DOHH2 (cell line): ENCODE data around the gene ZBTB48.

Experiments used
- H3F3A ChIP-seq: fragments of 200-600 bp; sonication (generic), shearing (Covaris generic); 2 replicates; pipeline ENCODE4 v1.6.0; 2016; ENCODE audit warnings: antibody characterized with exemption, mild to moderate bottlenecking; ENCODE audit not compliant: control insufficient read depth, insufficient read depth
- H3K27ac ChIP-seq: fragments of 200-600 bp; sonication (generic); 2 replicates; pipeline ENCODE4 v1.5.1; 2014; ENCODE audit warnings: low read depth, mild to moderate bottlenecking, low read length, moderate library complexity
- H3K27me3 ChIP-seq: fragments of 200-600 bp; sonication (generic); 2 replicates; pipeline ENCODE4 v1.6.1; 2014; ENCODE audit warnings: mild to moderate bottlenecking, low read length, mixed read lengths; ENCODE audit not compliant: control insufficient read depth
- H3K36me3 ChIP-seq: fragments of 200-600 bp; sonication (generic); 2 replicates; pipeline ENCODE4 v1.6.1; 2014; ENCODE audit warnings: mild to moderate bottlenecking, low read length, moderate library complexity, mixed read lengths; ENCODE audit not compliant: control insufficient read depth
- H3K4me1 ChIP-seq: fragments of 200-600 bp; sonication (generic); 2 replicates; pipeline ENCODE4 v1.6.1; 2014; ENCODE audit warnings: mild to moderate bottlenecking, low read length, mixed read lengths; ENCODE audit not compliant: control insufficient read depth
- H3K4me2 ChIP-seq: fragments of 200-600 bp; sonication (generic); 2 replicates; pipeline ENCODE4 v1.6.0; 2014; ENCODE audit warnings: mild to moderate bottlenecking, low read length, moderate library complexity
- H3K4me3 ChIP-seq: fragments of 200-600 bp; sonication (generic); 2 replicates; pipeline ENCODE4 v1.5.1; 2014; ENCODE audit warnings: mild to moderate bottlenecking, low read length, mixed read lengths
- H3K79me2 ChIP-seq: fragments of 200-600 bp; sonication (generic); 2 replicates; pipeline ENCODE4 v1.6.1; 2014; ENCODE audit warnings: mild to moderate bottlenecking, low read length, mixed read lengths; ENCODE audit not compliant: control insufficient read depth
- H3K9me2 ChIP-seq: fragments of 200-600 bp; sonication (generic); replicated peaks from 2 replicates; pipeline ENCODE4 v1.6.1; 2014; ENCODE audit warnings: mild to moderate bottlenecking, low read length, mixed read lengths; ENCODE audit not compliant: control insufficient read depth
- H3K9me3 ChIP-seq: fragments of 200-600 bp; sonication (generic); 2 replicates; pipeline ENCODE4 v1.6.1; 2014; ENCODE audit warnings: antibody characterized with exemption, low read length, mixed read lengths; ENCODE audit not compliant: control insufficient read depth, insufficient read depth
- H4K20me1 ChIP-seq: fragments of 200-600 bp; sonication (generic); 2 replicates; pipeline ENCODE4 v1.6.0; 2014; ENCODE audit warnings: low read depth, mild to moderate bottlenecking, antibody characterized with exemption, low read length, moderate library complexity; ENCODE audit not compliant: control insufficient read depth, insufficient read depth
- EZH2phosphoT487 ChIP-seq: fragments of 200-600 bp; sonication (generic); IDR thresholded peaks from 2 replicates; pipeline ENCODE4 v1.6.1; 2017; ENCODE audit warnings: borderline replicate concordance, mild to moderate bottlenecking, antibody characterized with exemption, low read length, moderate library complexity, mixed read lengths
- TF ChIP-seq, protein P1 (sequence below): fragments of 200-600 bp; sonication (generic); IDR thresholded peaks from one replicate; pipeline ENCODE4 v1.5.1; 2014; ENCODE audit warnings: antibody characterized with exemption, mild to moderate bottlenecking, low read depth, low read length; ENCODE audit not compliant: poor library complexity, severe bottlenecking

The ZBTB48 gene

DNA sequence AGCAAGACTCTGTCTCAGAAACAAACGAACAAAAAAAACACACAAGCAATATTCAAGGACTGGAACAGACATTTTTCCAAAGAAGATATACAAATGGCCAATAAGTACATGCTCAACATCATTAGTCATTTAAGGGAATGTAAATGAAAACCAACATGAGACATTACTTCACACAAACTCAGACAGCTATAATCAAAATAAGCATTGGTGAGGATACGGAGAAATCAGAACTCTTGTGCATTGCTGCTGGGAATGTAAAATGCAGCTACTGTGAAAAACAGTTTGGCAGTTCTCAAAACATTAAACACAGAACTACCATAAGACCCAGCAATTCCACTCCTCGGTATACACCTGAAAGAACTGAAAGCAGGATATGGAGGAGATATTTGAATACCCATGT is 40.8 kb upstream of the ZBTB48 start:
- H3K27me3 ChIP-seq: no peaks in the 10 kb centered on the region
- TF ChIP-seq, protein P1, sequence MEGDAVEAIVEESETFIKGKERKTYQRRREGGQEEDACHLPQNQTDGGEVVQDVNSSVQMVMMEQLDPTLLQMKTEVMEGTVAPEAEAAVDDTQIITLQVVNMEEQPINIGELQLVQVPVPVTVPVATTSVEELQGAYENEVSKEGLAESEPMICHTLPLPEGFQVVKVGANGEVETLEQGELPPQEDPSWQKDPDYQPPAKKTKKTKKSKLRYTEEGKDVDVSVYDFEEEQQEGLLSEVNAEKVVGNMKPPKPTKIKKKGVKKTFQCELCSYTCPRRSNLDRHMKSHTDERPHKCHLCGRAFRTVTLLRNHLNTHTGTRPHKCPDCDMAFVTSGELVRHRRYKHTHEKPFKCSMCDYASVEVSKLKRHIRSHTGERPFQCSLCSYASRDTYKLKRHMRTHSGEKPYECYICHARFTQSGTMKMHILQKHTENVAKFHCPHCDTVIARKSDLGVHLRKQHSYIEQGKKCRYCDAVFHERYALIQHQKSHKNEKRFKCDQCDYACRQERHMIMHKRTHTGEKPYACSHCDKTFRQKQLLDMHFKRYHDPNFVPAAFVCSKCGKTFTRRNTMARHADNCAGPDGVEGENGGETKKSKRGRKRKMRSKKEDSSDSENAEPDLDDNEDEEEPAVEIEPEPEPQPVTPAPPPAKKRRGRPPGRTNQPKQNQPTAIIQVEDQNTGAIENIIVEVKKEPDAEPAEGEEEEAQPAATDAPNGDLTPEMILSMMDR: no peak
- TF ChIP-seq EZH2phosphoT487: no peak
- no peaks in the 10 kb centered on the region for H3K9me2 ChIP-seq
- H3K4me3 ChIP-seq: no peak overlapping the region
- H3K27ac ChIP-seq: no peak overlapping the region
- peaks cover 13% of the 10 kb centered on the region for H3K79me2 ChIP-seq
- H3K36me3 ChIP-seq: peaks cover 56% of the 10 kb centered on the region
- H3F3A ChIP-seq: no peaks in the 10 kb centered on the region
- H3K4me2 ChIP-seq: no peak overlapping the region
- no peaks in the 10 kb centered on the region for H3K4me1 ChIP-seq
- H4K20me1 ChIP-seq: no peaks in the 10 kb centered on the region
- H3K9me3 ChIP-seq: no peaks in the 10 kb centered on the region

DNA sequence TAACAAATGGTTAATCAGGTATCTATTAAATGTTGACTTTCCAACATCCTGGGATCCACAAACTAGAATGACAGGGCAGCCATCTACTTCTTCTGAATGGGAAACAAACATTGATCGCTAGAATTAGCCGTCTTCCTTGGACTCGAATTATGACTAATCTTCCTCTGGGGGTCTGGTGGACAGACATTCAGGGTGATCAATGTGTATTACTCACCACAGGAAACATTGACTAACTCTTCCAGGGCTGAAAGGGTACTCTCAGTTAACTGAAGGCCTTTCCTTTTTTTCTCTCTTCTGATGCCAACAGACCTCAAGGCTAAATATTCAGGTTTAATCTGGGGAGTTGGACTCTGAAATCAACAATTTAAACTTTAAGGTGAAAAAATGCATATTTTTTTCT is 35.0 kb upstream of the ZBTB48 start:
- Histone ChIP-seq H3K79me2 (peaks cover 14% of the 10 kb centered on the region; the same call in 1 of the 2 replicates), H3K4me1 (no peaks in the 10 kb centered on the region), H3K27me3 (no peaks in the 10 kb centered on the region), H3K36me3 (peaks cover 78% of the 10 kb centered on the region), H4K20me1 (peaks cover 6% of the 10 kb centered on the region; the same call in 1 of the 2 replicates), H3K4me2 (no peak overlapping the region), H3K4me3 (no peak overlapping the region), H3K27ac (no peak overlapping the region), H3K9me3 (no peaks in the 10 kb centered on the region), H3F3A (no peaks in the 10 kb centered on the region), H3K9me2 (no peaks in the 10 kb centered on the region)
- no peak for TF ChIP-seq EZH2phosphoT487
- TF ChIP-seq, protein P1: no peak

DNA sequence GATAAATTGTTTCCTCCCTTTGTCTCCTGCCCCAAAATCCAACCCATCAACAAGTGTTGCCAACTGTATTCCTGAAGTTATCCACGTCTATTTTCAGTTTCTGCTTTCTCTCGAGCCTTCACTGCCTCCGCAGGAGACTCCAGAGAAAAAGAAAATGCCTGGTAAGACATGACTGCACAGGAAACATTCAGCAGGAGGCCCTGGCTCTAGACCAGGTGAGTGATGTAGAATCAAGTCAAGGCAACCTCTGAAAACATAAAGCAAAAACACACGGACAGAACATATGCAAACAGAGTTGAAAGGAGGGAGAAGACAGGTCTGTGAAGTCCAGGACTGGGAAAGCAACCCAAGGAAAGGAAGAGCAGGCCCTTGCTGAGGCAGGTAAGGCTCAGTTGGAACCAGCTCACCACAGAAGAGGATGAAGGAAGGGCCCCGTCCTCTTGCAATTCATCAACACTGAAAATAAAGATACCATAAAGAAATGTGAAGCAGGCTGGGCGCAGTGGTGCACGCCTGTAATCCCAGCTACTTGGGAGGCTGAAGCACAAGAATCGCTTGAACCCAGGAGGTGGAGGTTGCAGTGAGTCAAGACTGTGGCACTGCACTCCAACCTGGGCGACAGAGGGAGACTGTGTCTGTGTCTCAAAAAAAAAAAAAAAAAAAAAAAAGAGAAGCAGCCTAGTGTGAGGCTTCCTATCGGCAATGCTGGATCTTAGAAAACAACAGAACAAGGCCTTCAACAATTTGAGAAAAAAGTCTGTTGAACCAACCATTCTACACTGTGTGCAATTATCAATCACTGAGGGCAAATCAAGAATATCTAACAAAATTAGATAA is 34.3 kb upstream of the ZBTB48 start:
- H3K27ac ChIP-seq: no peak overlapping the region
- H3K36me3 ChIP-seq: peaks cover 83% of the 10 kb centered on the region
- TF ChIP-seq, protein P1: no peak
- TF ChIP-seq EZH2phosphoT487: no peak

More for the DNA sequence above, 34.3 kb upstream of the ZBTB48 start:
- no peak overlapping the region for H3K4me3 ChIP-seq
- no peaks in the 10 kb centered on the region for H3F3A ChIP-seq
- no peak overlapping the region for H3K4me2 ChIP-seq
- peaks cover 14% of the 10 kb centered on the region; the same call in 1 of the 2 replicates for H3K79me2 ChIP-seq
- H3K9me3 ChIP-seq: no peaks in the 10 kb centered on the region
- H4K20me1 ChIP-seq: peaks cover 6% of the 10 kb centered on the region; the same call in 1 of the 2 replicates
- no peaks in the 10 kb centered on the region for H3K9me2 ChIP-seq
- H3K4me1 ChIP-seq: no peaks in the 10 kb centered on the region
- H3K27me3 ChIP-seq: no peaks in the 10 kb centered on the region
